ENCODE results near the gene CCDC142. TPM values are rescaled to one million over a fixed set of nuclear protein-coding genes. Genes with fewer than 3 reads are reported as not detected.
A peak's percentile ranks its signal among the peaks of the same experiment; 100 is the strongest.
"Not testable (repeated sequence)": the region's sequence is repeated elsewhere in the genome, so short reads cannot be mapped to it uniquely, and the experiment has no call there.

Gene CCDC142
- total and polyA plus RNA-seq, 4 donors = 5.5 to 25.5 (median 13.0) TPM

DNA sequence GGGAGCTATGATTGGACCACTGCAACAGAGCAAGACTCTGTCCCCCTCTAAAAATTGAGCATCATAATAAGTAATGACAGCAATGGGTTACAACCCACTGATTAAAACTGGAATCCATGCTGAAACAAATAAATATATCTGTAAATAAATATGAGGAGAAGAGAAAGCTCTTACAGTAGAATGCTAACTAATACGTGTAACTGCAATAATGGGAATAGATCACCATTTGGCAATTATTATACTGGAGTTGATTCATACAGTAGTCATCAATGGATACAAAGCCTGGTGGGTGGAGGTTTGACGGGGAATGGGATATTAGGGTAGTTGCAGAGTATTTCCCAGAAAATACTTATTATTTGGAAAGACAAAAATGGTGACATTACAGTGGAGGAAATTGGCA lies 34.0 kb downstream of the CCDC142 start:
- Histone ChIP-seq H3K36me3 (ENCODE audit: control insufficient read depth in 4 of 4, insufficient read depth in 4 of 4, low read length in 4 of 4) (no peaks in the 10 kb centered on the region), H3K27ac (ENCODE audit: low read depth in 1 of 2, low read length in 1 of 2) (no peak overlapping the region), H3K9me3 (ENCODE audit: control insufficient read depth in 4 of 4, insufficient read depth in 3 of 4, low read length in 3 of 4) (no peaks in the 10 kb centered on the region), H3K9ac (ENCODE audit: insufficient read depth in 1 of 2, low read length in 2 of 2) (no peak overlapping the region), H3K27me3 (ENCODE audit: control insufficient read depth in 3 of 3, insufficient read depth in 3 of 3, low read length in 2 of 3) (no peaks in the 10 kb centered on the region), H3K4me3 (no peak overlapping the region), H3K4me1 (ENCODE audit: control insufficient read depth in 5 of 5, insufficient read depth in 5 of 5, low read length in 5 of 5) (peaks cover 0 to 12% (median 3%) of the 10 kb centered on the region in 5 donors)
- WGBS, 2 donors = 87 to 88% methylated on average over 2 of the region's 2 CpGs
- ATAC-seq (ENCODE audit: insufficient read depth, low FRiP score) (no peak), DNase-seq (no peak)
- TF ChIP-seq, protein P1, sequence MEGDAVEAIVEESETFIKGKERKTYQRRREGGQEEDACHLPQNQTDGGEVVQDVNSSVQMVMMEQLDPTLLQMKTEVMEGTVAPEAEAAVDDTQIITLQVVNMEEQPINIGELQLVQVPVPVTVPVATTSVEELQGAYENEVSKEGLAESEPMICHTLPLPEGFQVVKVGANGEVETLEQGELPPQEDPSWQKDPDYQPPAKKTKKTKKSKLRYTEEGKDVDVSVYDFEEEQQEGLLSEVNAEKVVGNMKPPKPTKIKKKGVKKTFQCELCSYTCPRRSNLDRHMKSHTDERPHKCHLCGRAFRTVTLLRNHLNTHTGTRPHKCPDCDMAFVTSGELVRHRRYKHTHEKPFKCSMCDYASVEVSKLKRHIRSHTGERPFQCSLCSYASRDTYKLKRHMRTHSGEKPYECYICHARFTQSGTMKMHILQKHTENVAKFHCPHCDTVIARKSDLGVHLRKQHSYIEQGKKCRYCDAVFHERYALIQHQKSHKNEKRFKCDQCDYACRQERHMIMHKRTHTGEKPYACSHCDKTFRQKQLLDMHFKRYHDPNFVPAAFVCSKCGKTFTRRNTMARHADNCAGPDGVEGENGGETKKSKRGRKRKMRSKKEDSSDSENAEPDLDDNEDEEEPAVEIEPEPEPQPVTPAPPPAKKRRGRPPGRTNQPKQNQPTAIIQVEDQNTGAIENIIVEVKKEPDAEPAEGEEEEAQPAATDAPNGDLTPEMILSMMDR (IDR thresholded peaks at IDR 0.05; ENCODE audit: control extremely low read depth, extremely low read depth) = no peak

DNA sequence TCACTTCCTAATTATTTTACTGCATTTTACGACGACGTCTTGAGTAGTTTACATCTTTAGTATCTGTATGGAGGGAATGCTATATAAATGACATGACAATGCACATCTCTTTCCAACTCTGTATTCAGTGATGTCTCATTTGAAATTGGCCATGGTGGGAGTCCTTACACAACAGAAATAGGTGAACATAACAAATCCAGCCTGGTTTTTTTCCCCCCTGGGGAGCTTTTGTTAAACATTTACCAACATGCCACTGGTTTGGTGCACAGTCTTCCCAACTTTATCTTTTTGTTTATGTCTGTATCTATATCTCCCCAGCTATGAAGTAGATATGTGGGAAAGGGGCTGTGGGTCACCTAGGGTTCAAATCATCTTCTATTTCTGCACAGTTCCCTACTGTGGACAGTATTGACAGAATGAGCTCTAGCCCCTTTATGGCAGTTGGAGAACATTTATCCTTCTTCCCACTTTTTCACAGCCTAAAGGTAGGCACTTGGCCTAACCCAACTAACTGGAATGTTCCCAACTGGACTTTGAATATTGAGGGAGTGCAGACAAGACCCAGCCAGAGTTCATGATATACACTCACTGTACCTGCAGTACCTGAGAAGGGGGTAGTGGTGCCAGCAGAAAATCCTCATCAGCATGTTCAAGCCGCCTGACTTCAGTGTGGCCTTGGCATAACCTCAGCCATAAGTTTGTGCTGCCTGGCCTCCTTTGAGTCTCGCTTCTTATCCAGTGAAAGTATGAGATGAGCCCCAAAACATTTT lies 35.4 kb downstream of the CCDC142 start:
- Histone ChIP-seq H3K4me3 (no peak overlapping the region), H3K27me3 (ENCODE audit: control insufficient read depth in 3 of 3, insufficient read depth in 3 of 3, low read length in 2 of 3) (no peaks in the 10 kb centered on the region), H3K4me1 (ENCODE audit: control insufficient read depth in 5 of 5, insufficient read depth in 5 of 5, low read length in 5 of 5) (peaks cover 0 to 13% (median 3%) of the 10 kb centered on the region in 5 donors), H3K9ac (ENCODE audit: insufficient read depth in 1 of 2, low read length in 2 of 2) (no peak overlapping the region), H3K27ac (ENCODE audit: low read depth in 1 of 2, low read length in 1 of 2) (no peak overlapping the region), H3K36me3 (ENCODE audit: control insufficient read depth in 4 of 4, insufficient read depth in 4 of 4, low read length in 4 of 4) (no peaks in the 10 kb centered on the region), H3K9me3 (ENCODE audit: control insufficient read depth in 4 of 4, insufficient read depth in 3 of 4, low read length in 3 of 4) (no peaks in the 10 kb centered on the region)
- WGBS, 2 donors = 88 to 94% methylated on average over 5 of the region's 5 CpGs
- ATAC-seq (ENCODE audit: insufficient read depth, low FRiP score) = no peak
- no peak for DNase-seq
- TF ChIP-seq, protein P1 (IDR thresholded peaks at IDR 0.05; ENCODE audit: control extremely low read depth, extremely low read depth) = no peak

DNA sequence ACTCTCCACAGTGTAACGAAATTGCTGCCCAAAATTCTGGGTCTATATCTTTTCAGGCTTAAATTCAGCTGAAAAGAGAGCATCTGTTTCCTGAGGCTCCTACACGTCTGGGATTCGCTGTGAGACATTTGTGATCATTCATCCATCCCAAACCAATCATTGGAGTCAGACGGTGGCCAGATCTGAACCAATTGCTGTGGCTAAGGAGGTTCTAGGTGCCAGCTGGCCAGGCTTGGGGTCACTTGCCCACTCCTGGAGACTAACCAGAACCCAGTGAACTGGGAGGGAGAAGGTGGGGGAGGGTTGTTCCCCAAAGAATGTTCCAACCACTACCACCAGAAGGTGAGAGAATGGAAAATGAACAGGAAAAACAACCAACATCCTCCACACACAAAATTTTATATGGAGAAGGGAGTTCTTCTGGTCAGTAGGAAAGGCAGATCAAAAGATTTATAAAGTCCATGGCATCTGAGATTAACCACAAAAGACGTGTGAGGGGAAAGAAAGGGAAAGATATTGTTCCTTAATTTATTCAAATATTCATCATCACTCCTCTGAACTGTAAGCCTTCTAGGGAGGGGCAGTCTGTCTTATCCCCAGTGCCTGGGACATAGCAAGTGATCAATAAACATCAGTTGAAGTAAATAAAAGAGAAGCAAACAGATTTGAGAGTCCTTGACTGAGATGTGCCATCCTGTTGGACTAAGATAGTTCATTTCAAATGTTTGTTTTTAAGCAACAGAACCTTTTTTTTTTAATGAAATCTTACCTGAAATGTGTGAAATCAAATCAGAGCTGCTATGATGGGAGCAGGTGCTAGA lies 38.1 kb downstream of the CCDC142 start:
- TF ChIP-seq, protein P1 (IDR thresholded peaks at IDR 0.05; ENCODE audit: control extremely low read depth, extremely low read depth) = no peak
- H3K36me3 ChIP-seq (ENCODE audit: control insufficient read depth in 4 of 4, insufficient read depth in 4 of 4, low read length in 4 of 4) = no peaks in the 10 kb centered on the region
- H3K4me1 ChIP-seq (ENCODE audit: control insufficient read depth in 5 of 5, insufficient read depth in 5 of 5, low read length in 5 of 5) = peaks cover 0 to 24% (median 9%) of the 10 kb centered on the region in 5 donors
- H3K9me3 ChIP-seq (ENCODE audit: control insufficient read depth in 4 of 4, insufficient read depth in 3 of 4, low read length in 3 of 4) = no peaks in the 10 kb centered on the region
- no peak for DNase-seq
- peak overlapping the region in 1 of 2 donors; percentile 66 for H3K9ac ChIP-seq (ENCODE audit: insufficient read depth in 1 of 2, low read length in 2 of 2)
- H3K27ac ChIP-seq (ENCODE audit: low read depth in 1 of 2, low read length in 1 of 2) = no peak overlapping the region
- no peaks in the 10 kb centered on the region for H3K27me3 ChIP-seq (ENCODE audit: control insufficient read depth in 3 of 3, insufficient read depth in 3 of 3, low read length in 2 of 3)
- ATAC-seq (ENCODE audit: insufficient read depth, low FRiP score) = no peak
- 28 to 33% methylated on average over 5 of the region's 5 CpGs for WGBS, 2 donors
- H3K4me3 ChIP-seq = no peak overlapping the region

DNA sequence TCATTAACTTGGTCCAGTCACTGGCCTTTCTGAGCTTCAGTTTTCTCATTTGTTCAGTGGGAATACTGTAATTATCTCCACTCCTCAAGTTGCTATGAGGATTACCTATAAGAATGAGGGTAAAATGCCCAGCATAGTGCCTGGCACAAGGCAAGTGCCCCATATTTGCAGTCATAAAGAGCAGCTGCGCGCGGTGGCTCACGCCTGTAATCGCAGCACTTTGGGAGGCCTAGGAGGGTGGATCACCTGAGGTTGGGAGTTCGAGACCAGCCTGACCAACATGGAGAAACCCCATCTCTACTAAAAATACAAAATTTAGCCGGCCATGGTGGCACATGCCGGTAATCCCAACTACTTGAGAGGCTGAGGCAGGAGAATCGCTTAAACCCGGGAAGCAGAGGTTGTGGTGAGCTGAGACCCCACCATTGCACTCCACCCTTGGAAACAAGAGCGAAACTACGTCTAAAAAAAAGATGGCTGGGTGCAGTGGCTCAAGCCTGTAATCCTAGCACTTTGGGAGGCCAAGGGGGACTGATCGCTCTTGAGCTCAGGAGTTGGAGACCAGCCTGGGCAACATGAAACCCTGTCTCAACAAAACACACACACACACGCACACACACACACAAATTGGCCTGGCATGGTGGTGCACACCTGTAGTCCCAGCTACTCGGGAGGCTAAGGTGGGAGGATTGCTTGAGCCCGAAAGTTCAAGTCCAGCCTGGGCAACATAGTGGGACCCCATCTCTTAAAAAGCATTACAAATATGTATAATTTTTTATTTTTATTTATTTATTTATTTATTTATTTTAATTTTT lies 40.1 kb downstream of the CCDC142 start:
- H3K9ac ChIP-seq (ENCODE audit: insufficient read depth in 1 of 2, low read length in 2 of 2) = peak overlapping the region in 1 of 2 donors; percentile 29
- not testable (repeated sequence) for DNase-seq; H3K9me3 ChIP-seq (ENCODE audit: control insufficient read depth in 4 of 4, insufficient read depth in 3 of 4, low read length in 3 of 4); H3K36me3 ChIP-seq (ENCODE audit: control insufficient read depth in 4 of 4, insufficient read depth in 4 of 4, low read length in 4 of 4); ATAC-seq (ENCODE audit: insufficient read depth, low FRiP score); H3K27me3 ChIP-seq (ENCODE audit: control insufficient read depth in 3 of 3, insufficient read depth in 3 of 3, low read length in 2 of 3); H3K4me3 ChIP-seq
- peak overlapping the region in 1 of 2 donors; percentile 41 for H3K27ac ChIP-seq (ENCODE audit: low read depth in 1 of 2, low read length in 1 of 2)
- WGBS, 2 donors = 89 to 90% methylated on average over 16 of the region's 16 CpGs
- peaks cover 0 to 44% (median 20%) of the 10 kb centered on the region in 5 donors for H3K4me1 ChIP-seq (ENCODE audit: control insufficient read depth in 5 of 5, insufficient read depth in 5 of 5, low read length in 5 of 5)

All from lung (tissue), 12 donors.